ENCODE data around the gene XG.

GRCh38 chrX:2766906-2767305 is 15.1 kb downstream of the XG start:
- TF ChIP-seq POLR2A (IDR thresholded peaks at IDR 0.05): no peak
- TF ChIP-seq EP300 (IDR thresholded peaks at IDR 0.05; ENCODE audit: low read depth): no peak
- TF ChIP-seq POLR2AphosphoS5 (IDR thresholded peaks at IDR 0.05): no peak
- TF ChIP-seq CTCF (IDR thresholded peaks at IDR 0.05): no peak

Measured in transverse colon (tissue), 4 donors.